Stromal cell of bone marrow (primary cell): ENCODE results near the gene PRKCA.
"Not testable (repeated sequence)": the region's sequence is repeated elsewhere in the genome, so short reads cannot be mapped to it uniquely, and the experiment has no call there.

Source experiments
- DNase-seq: peaks from one replicate; pipeline ENCODE4 v3.0.0-alpha.2; 2012; ENCODE audit warnings: low read depth

Gene PRKCA

GRCh38 chr17:66290101-66290722 lies 12.2 kb upstream of the PRKCA start:
- DNase-seq, result no peak

- DNase-seq, result no peak
Observed at GRCh38 chr17:66292353-66292752, 10.1 kb upstream of the PRKCA start.

GRCh38 chr17:66296289-66296725 lies 6.1 kb upstream of the PRKCA start:
- no peak for DNase-seq

- DNase-seq, result not testable (repeated sequence)
Observed at GRCh38 chr17:66297443-66297842, 5.0 kb upstream of the PRKCA start.

GRCh38 chr17:66299711-66300110 lies 2.7 kb upstream of the PRKCA start:
- no peak for DNase-seq

- DNase-seq, result no peak
Observed at GRCh38 chr17:66300956-66301355, 1.5 kb upstream of the PRKCA start.

GRCh38 chr17:66301367-66301863 lies 998 bp upstream of the PRKCA start:
- no peak for DNase-seq

GRCh38 chr17:66302761-66303626 lies 581 bp downstream of the PRKCA start:
- peak; percentile 38 for DNase-seq

GRCh38 chr17:66304304-66305174 lies 2.1 kb downstream of the PRKCA start:
- no peak for DNase-seq

- DNase-seq, result no peak
Observed at GRCh38 chr17:66306446-66306845, 4.0 kb downstream of the PRKCA start.

GRCh38 chr17:66307257-66307656 lies 4.8 kb downstream of the PRKCA start:
- no peak for DNase-seq

GRCh38 chr17:66308856-66309255 lies 6.4 kb downstream of the PRKCA start:
- no peak for DNase-seq

- DNase-seq, result no peak
Observed at GRCh38 chr17:66309793-66310192, 7.4 kb downstream of the PRKCA start.

- no peak for DNase-seq
Observed at GRCh38 chr17:66310528-66311148, 8.2 kb downstream of the PRKCA start.

- no peak for DNase-seq
Observed at GRCh38 chr17:66312912-66313311, 10.5 kb downstream of the PRKCA start.

- no peak for DNase-seq
Observed at GRCh38 chr17:66313325-66313724, 10.9 kb downstream of the PRKCA start.

GRCh38 chr17:66313995-66314659 lies 11.7 kb downstream of the PRKCA start:
- no peak for DNase-seq

- DNase-seq, result no peak
Observed at GRCh38 chr17:66317629-66318028, 15.2 kb downstream of the PRKCA start.

- DNase-seq, result no peak
Observed at GRCh38 chr17:66319226-66319625, 16.8 kb downstream of the PRKCA start.

- DNase-seq, result no peak
Observed at GRCh38 chr17:66322764-66323163, 20.4 kb downstream of the PRKCA start.

- DNase-seq, result not testable (repeated sequence)
Observed at GRCh38 chr17:66324381-66325004, 22.1 kb downstream of the PRKCA start.
